Vagina (tissue), 2 donors: ENCODE results near the gene MAMDC2.

Source experiments
- POLR2A ChIP-seq, 2 donors: fragments of 450-650 bp; IDR thresholded peaks; one replicate each; pipeline ENCODE4 v1.6.1; 2017; ENCODE audit warnings: antibody characterized with exemption in 2 of 2, mild to moderate bottlenecking in 2 of 2, moderate library complexity in 2 of 2
- POLR2AphosphoS5 ChIP-seq, 2 donors: sonication (generic); formaldehyde crosslinking; IDR thresholded peaks; one replicate each; pipeline ENCODE4 v1.9.0; 2017; ENCODE audit warnings: antibody characterized with exemption in 2 of 2, mild to moderate bottlenecking in 2 of 2, low read depth in 1 of 2; ENCODE audit not compliant: insufficient read depth in 1 of 2
- TF ChIP-seq, protein P1 (sequence below), 3 experiments: fragments of 450-650 bp in 2 of 3; fragments of 200-600 bp in 1 of 3; sonication (generic) in 1 of 3; IDR thresholded peaks; one replicate each; pipeline ENCODE4 v1.5.1; 2017 to 2019; ENCODE audit warnings: antibody characterized with exemption in 3 of 3, mild to moderate bottlenecking in 2 of 3, moderate library complexity in 2 of 3

DNA sequence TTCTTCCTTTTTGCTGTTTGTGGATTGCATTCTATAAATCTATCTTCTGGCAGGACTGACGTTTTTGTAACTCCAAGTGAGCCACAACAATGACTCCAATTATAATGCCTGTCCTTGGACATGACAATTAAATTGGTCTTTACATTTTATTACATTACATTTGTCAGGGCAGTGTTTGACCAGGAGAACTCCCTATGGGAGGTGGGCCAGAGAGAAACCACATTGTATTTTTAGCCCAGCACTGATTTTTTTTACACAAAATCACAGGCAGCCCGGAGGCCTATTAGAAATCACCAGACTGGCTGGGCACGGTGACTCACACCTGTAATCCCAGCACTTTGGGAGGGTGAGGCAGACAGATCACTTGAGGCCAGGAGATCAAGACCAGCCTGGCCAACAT is 116.0 kb downstream of the MAMDC2 start:
- TF ChIP-seq, protein P1, sequence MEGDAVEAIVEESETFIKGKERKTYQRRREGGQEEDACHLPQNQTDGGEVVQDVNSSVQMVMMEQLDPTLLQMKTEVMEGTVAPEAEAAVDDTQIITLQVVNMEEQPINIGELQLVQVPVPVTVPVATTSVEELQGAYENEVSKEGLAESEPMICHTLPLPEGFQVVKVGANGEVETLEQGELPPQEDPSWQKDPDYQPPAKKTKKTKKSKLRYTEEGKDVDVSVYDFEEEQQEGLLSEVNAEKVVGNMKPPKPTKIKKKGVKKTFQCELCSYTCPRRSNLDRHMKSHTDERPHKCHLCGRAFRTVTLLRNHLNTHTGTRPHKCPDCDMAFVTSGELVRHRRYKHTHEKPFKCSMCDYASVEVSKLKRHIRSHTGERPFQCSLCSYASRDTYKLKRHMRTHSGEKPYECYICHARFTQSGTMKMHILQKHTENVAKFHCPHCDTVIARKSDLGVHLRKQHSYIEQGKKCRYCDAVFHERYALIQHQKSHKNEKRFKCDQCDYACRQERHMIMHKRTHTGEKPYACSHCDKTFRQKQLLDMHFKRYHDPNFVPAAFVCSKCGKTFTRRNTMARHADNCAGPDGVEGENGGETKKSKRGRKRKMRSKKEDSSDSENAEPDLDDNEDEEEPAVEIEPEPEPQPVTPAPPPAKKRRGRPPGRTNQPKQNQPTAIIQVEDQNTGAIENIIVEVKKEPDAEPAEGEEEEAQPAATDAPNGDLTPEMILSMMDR (IDR thresholded peaks at IDR 0.05) = no peak
- no peak for TF ChIP-seq POLR2A (IDR thresholded peaks at IDR 0.05)
- TF ChIP-seq POLR2AphosphoS5 (IDR thresholded peaks at IDR 0.05; ENCODE audit: insufficient read depth in 1 of 2, low read depth in 1 of 2) = no peak
